Mesenchymal stem cell (in vitro differentiated cells and primary cell): Measurements from ENCODE around the gene MTCH1.

Experiments
- DNase-seq: peaks from one replicate; pipeline ENCODE4 v3.0.0-alpha.2; 2013
- H2AFZ ChIP-seq: one replicate; pipeline ENCODE4 v1.6.1; 2013; ENCODE audit warnings: low read depth, mild to moderate bottlenecking, control low read depth, inconsistent platforms, low read length, moderate library complexity
- H2AK5ac ChIP-seq: 2 replicates; pipeline ENCODE4 v1.6.1; 2013; ENCODE audit warnings: low read length, moderate library complexity, mild to moderate bottlenecking, inconsistent platforms; ENCODE audit not compliant: severe bottlenecking
- H2BK120ac ChIP-seq: one replicate; pipeline ENCODE4 v1.6.1; 2013; ENCODE audit warnings: low read depth, mild to moderate bottlenecking, inconsistent platforms, low read length, moderate library complexity
- H2BK12ac ChIP-seq, 2 experiments: one replicate each; pipeline ENCODE4 v1.6.1; 2013; ENCODE audit warnings: inconsistent platforms in 2 of 2, low read length in 2 of 2, mild to moderate bottlenecking in 2 of 2, moderate library complexity in 2 of 2, control low read depth in 1 of 2
- H2BK15ac ChIP-seq: one replicate; pipeline ENCODE4 v1.6.1; 2013; ENCODE audit warnings: mild to moderate bottlenecking, low read depth, inconsistent platforms; ENCODE audit not compliant: poor library complexity, severe bottlenecking
- H2BK5ac ChIP-seq: 2 replicates; pipeline ENCODE4 v1.6.1; 2013; ENCODE audit warnings: low read depth, mild to moderate bottlenecking, low read length, control low read depth, inconsistent platforms; ENCODE audit not compliant: poor library complexity, severe bottlenecking
- H3K14ac ChIP-seq, 2 experiments: one replicate each; pipeline ENCODE4 v1.6.1; 2013; ENCODE audit warnings: inconsistent platforms in 2 of 2, low read length in 2 of 2, control low read depth in 1 of 2, mild to moderate bottlenecking in 1 of 2, moderate library complexity in 1 of 2
- H3K18ac ChIP-seq, 2 experiments: one replicate each; pipeline ENCODE4 v1.6.1; 2013; ENCODE audit warnings: inconsistent platforms in 2 of 2, low read length in 2 of 2, control low read depth in 1 of 2, low read depth in 1 of 2, mild to moderate bottlenecking in 1 of 2
- H3K23ac ChIP-seq, 2 experiments: one replicate each; pipeline ENCODE4 v1.6.1; 2013; ENCODE audit warnings: inconsistent platforms in 2 of 2, low read length in 2 of 2, mild to moderate bottlenecking in 2 of 2, moderate library complexity in 2 of 2, control low read depth in 1 of 2
- H3K27ac ChIP-seq: 2 replicates; pipeline ENCODE4 v1.5.1; 2013; ENCODE audit warnings: mild to moderate bottlenecking, moderate library complexity, low read length, control low read depth, inconsistent platforms; ENCODE audit not compliant: poor library complexity, severe bottlenecking
- H3K27me3 ChIP-seq, 2 experiments: 2 replicates each; pipeline versions ENCODE4 v1.6.1 to v1.7.0; 2013; ENCODE audit warnings: low read length in 2 of 2, mild to moderate bottlenecking in 2 of 2, moderate library complexity in 2 of 2, control low read depth in 1 of 2, inconsistent platforms in 1 of 2; ENCODE audit not compliant: control insufficient read depth in 1 of 2, insufficient read depth in 1 of 2
- H3K36me3 ChIP-seq, 2 experiments: 2 replicates each; pipeline versions ENCODE4 v1.6.1 to v1.7.0; 2013; ENCODE audit warnings: low read length in 2 of 2, control low read depth in 1 of 2, inconsistent platforms in 1 of 2, low read depth in 1 of 2, mild to moderate bottlenecking in 1 of 2; ENCODE audit not compliant: insufficient read depth in 2 of 2, control insufficient read depth in 1 of 2
- H3K4ac ChIP-seq, 2 experiments: one replicate each; pipeline ENCODE4 v1.6.1; 2013; ENCODE audit warnings: inconsistent platforms in 2 of 2, low read length in 2 of 2, mild to moderate bottlenecking in 2 of 2, moderate library complexity in 2 of 2, control low read depth in 1 of 2, low read depth in 1 of 2
- H3K4me1 ChIP-seq: 2 replicates; pipeline ENCODE4 v1.6.1; 2013; ENCODE audit warnings: low read depth, low read length, control low read depth; ENCODE audit not compliant: control insufficient read depth, insufficient read depth
- H3K4me2 ChIP-seq: 2 replicates; pipeline ENCODE4 v1.6.1; 2013; ENCODE audit warnings: low read length, mild to moderate bottlenecking, inconsistent platforms; ENCODE audit not compliant: poor library complexity, severe bottlenecking
- H3K4me3 ChIP-seq, 2 experiments: 2 replicates each; pipeline versions ENCODE4 v1.5.1 to v1.7.0; 2013; ENCODE audit warnings: low read length in 2 of 2, mild to moderate bottlenecking in 2 of 2, control low read depth in 1 of 2, low read depth in 1 of 2; ENCODE audit not compliant: insufficient read depth in 1 of 2
- H3K79me1 ChIP-seq: replicated peaks from 2 replicates; pipeline ENCODE4 v1.6.1; 2013; ENCODE audit warnings: mild to moderate bottlenecking, control low read depth, low read length, inconsistent platforms; ENCODE audit not compliant: poor library complexity, severe bottlenecking
- H3K9ac ChIP-seq: 2 replicates; pipeline ENCODE4 v1.7.0; 2013; ENCODE audit warnings: mild to moderate bottlenecking, low read length, moderate library complexity
- H3K9me3 ChIP-seq: 2 replicates; pipeline ENCODE4 v1.7.0; 2013; ENCODE audit warnings: mild to moderate bottlenecking, low read length; ENCODE audit not compliant: control insufficient read depth
- H4K8ac ChIP-seq: one replicate; pipeline ENCODE4 v1.6.1; 2013; ENCODE audit warnings: inconsistent platforms, mild to moderate bottlenecking, low read length, moderate library complexity
- H4K91ac ChIP-seq: one replicate; pipeline ENCODE4 v1.6.1; 2013; ENCODE audit warnings: mild to moderate bottlenecking, low read length, inconsistent platforms
- WGBS: methylation state at CpG from one replicate; pipeline ENCODE4 v1.1.7; 2013; ENCODE audit warnings: mixed read lengths; 5-methylcytosine and 5-hydroxymethylcytosine counted together

The MTCH1 gene

GRCh38 chr6:36958775-36959554 lies 27.0 kb downstream of the MTCH1 start:
- Histone ChIP-seq H4K91ac (no peak overlapping the region), H3K18ac (no peak overlapping the region), H2AK5ac (no peak overlapping the region), H3K14ac (no peak overlapping the region), H2BK120ac (no peak overlapping the region), H3K27ac (no peak overlapping the region), H3K9me3 (no peaks in the 10 kb centered on the region), H4K8ac (no peak overlapping the region), H3K4me3 (peak overlapping the region in 1 of 2 experiments; percentile 17), H3K9ac (no peak overlapping the region), H2BK5ac (no peak overlapping the region), H3K4me2 (no peak overlapping the region), H3K4me1 (peaks cover 11% of the 10 kb centered on the region), H2BK12ac (no peak overlapping the region), H3K4ac (no peak overlapping the region), H3K23ac (no peak overlapping the region), H3K36me3 (no peaks in the 10 kb centered on the region), H2BK15ac (peak overlapping the region; percentile 4), H3K27me3 (peaks cover 5 to 28% of the 10 kb centered on the region in 2 experiments), H3K79me1 (no peaks in the 10 kb centered on the region), H2AFZ (no peak overlapping the region)
- WGBS, result 80% methylated on average over 43 of the region's 44 CpGs
- DNase-seq, result no peak

DNA sequence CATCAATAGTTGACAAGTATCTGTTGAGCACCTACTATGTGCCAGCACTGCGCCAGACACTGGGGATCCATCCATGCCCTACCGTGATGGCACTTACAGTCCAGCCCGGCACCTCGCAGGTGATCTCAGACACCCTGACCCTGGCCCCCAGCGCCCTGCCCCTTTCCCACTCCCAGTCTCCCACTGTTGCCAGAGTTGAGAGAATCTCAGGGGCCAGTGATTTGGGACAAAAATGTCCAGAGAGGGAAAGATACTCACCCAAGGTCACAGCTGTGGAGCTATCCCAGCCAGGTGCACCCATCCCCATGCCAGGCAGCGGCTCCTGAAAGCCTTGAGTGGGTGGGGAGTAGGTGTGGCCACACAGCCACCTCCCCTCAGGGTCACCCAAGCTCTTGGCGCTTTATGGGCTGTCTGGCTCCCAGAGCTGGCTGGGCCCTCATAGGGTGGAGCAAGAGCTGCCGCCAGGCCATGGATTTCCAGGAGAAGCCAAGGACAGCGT lies 28.2 kb downstream of the MTCH1 start:
- Histone ChIP-seq H3K14ac (no peak overlapping the region), H2BK120ac (no peak overlapping the region), H3K23ac (no peak overlapping the region), H3K27ac (no peak overlapping the region), H3K36me3 (no peaks in the 10 kb centered on the region), H4K91ac (no peak overlapping the region), H3K79me1 (no peaks in the 10 kb centered on the region), H3K18ac (no peak overlapping the region), H2BK15ac (no peak overlapping the region), H3K4me1 (peaks cover 8% of the 10 kb centered on the region), H2BK5ac (no peak overlapping the region), H2BK12ac (no peak overlapping the region), H3K4me3 (no peak overlapping the region), H3K27me3 (peaks cover 5 to 28% of the 10 kb centered on the region in 2 experiments), H3K9me3 (no peaks in the 10 kb centered on the region), H3K4ac (no peak overlapping the region), H2AK5ac (no peak overlapping the region), H3K4me2 (no peak overlapping the region), H3K9ac (no peak overlapping the region), H4K8ac (no peak overlapping the region), H2AFZ (no peak overlapping the region)
- DNase-seq, result no peak
- 87% methylated on average over 9 of the region's 9 CpGs for WGBS

DNA sequence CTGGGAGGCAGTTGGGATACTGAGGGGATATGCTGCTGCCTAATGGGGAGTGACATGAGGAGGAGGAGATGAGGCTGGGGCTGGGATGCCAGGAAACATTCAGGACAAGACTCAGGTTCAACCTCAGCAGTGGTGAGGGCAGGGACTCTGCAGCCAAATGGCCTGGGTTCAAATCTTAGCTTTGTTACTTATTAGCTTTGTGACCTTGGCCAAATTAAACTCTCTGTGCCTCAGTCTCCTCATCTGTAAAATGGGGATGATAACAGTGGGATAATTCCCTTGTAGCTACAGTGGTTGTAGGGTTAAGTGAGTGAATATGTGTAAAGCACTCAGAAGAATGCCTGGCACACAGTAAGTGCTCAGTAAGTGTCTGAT lies 29.6 kb downstream of the MTCH1 start:
- H2AFZ ChIP-seq, result no peak overlapping the region
- no peak overlapping the region for H3K14ac ChIP-seq
- H3K79me1 ChIP-seq, result no peaks in the 10 kb centered on the region
- H3K4me2 ChIP-seq, result no peak overlapping the region
- peaks cover 9% of the 10 kb centered on the region for H3K4me1 ChIP-seq
- H3K27ac ChIP-seq, result no peak overlapping the region
- H3K9me3 ChIP-seq, result no peaks in the 10 kb centered on the region
- no peak overlapping the region for H2BK120ac ChIP-seq
- peaks cover under 1 to 28% of the 10 kb centered on the region in 2 experiments for H3K27me3 ChIP-seq
- H3K4ac ChIP-seq, result no peak overlapping the region
- H3K4me3 ChIP-seq, result no peak overlapping the region
- no peak overlapping the region for H2BK5ac ChIP-seq
- no peaks in the 10 kb centered on the region for H3K36me3 ChIP-seq
- no peak overlapping the region for H3K9ac ChIP-seq
- no peak for DNase-seq
- no peak overlapping the region for H2BK12ac ChIP-seq
- H3K23ac ChIP-seq, result no peak overlapping the region
- H4K8ac ChIP-seq, result no peak overlapping the region
- H4K91ac ChIP-seq, result no peak overlapping the region
- H2AK5ac ChIP-seq, result no peak overlapping the region
- no peak overlapping the region for H2BK15ac ChIP-seq
- H3K18ac ChIP-seq, result no peak overlapping the region

DNA sequence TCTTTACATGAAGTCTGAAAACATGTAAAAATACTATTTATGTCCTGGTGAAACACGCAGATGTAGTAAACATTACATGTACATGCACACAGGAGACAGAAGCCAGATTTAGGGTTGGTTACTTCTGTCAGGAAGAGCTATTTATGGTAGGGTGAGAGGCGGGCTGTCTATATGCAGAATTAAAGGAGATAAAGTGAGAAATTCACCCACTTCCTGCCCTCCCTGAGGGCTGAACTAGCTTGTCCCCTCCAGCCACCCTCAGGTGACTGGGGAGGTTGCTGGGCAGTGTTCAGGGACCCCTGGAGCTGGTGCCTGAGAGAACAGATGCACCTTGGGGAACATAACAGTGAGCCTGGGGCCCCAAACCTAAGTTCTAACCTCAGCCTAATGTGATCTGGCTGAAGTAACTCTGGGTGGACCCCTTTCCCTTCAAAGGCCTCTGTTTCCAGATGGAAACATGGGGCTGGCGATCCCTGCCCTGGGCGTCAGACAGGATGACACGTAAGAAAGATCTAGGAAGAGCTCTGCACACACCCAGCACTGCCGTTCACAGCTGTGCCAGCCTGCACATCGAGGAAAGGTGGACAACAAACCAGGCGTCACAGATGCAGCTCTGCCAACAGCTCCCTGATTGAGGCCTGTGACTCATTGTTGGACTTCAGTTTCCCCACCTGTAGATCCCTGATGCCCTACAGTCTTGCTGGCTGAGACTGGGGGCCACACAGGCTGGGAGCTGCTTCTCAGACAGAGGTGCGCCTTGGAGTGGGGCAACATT lies 30.1 kb downstream of the MTCH1 start:
- Histone ChIP-seq H2AFZ (no peak overlapping the region), H2BK120ac (no peak overlapping the region), H3K4me1 (peaks cover 9% of the 10 kb centered on the region), H3K27me3 (peaks cover 0 to 28% of the 10 kb centered on the region in 2 experiments), H3K23ac (no peak overlapping the region), H3K27ac (no peak overlapping the region), H3K18ac (no peak overlapping the region), H3K9me3 (no peaks in the 10 kb centered on the region), H3K36me3 (no peaks in the 10 kb centered on the region), H3K14ac (no peak overlapping the region), H2AK5ac (no peak overlapping the region), H3K4ac (no peak overlapping the region), H2BK5ac (no peak overlapping the region), H3K9ac (no peak overlapping the region), H3K79me1 (no peaks in the 10 kb centered on the region), H2BK12ac (no peak overlapping the region), H3K4me3 (no peak overlapping the region), H4K8ac (peak overlapping the region; percentile 67), H3K4me2 (no peak overlapping the region), H2BK15ac (no peak overlapping the region), H4K91ac (no peak overlapping the region)
- DNase-seq, result no peak
- WGBS, result 89% methylated on average over 8 of the region's 9 CpGs
